HG03378 (cell line): ENCODE measurements around the gene TGIF2LX.
"Not testable (repeated sequence)": the region's sequence is repeated elsewhere in the genome, so short reads cannot be mapped to it uniquely, and the experiment has no call there.

Experiments used
- ATAC-seq: cut with Tn5 transposase; IDR thresholded peaks from one replicate; pipeline ENCODE4 v1.9.1; 2021; ENCODE audit warnings: mild to moderate bottlenecking, moderate library complexity; ENCODE audit not compliant: unreplicated experiment

The TGIF2LX gene

DNA sequence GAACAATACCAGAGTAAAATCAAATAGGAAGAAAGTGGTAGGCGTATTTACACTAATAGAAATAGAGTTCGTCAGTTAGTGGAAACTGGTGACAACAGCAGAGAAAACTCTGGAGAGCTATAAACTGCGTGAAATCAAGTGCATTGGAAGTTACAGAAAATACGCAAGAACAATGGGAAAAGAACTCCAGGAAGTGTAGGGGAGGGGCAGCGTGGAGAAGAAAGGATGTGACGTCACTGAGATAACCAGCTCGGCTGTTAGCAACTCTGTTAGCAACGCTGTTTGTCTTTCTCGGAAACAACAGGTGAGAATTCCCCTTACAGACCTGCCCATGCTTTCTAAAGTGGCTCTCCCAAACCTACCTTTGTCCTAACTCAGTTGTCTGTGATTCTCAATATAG is at the start of gene TGIF2LX:
Gene TGIF2LX, plus strand, starts transcription at position 244 of the 400 bp plus-strand sequence. CDS start 178 bp downstream, outside the sequence.
- ATAC-seq, result not testable (repeated sequence)

GRCh38 chrX:89922338-89922934 is 728 bp downstream of the TGIF2LX start:
- ATAC-seq, result not testable (repeated sequence)

- not testable (repeated sequence) for ATAC-seq
These were observed 21.4 kb downstream of the TGIF2LX start for GRCh38 chrX:89943077-89943476.

- ATAC-seq, result not testable (repeated sequence)
These were observed 43.9 kb downstream of the TGIF2LX start for GRCh38 chrX:89965588-89965987.
